ENCODE results near the gene RPL23.
A peak's percentile ranks its signal among the peaks of the same experiment; 100 is the strongest.

RPL23 gene

DNA sequence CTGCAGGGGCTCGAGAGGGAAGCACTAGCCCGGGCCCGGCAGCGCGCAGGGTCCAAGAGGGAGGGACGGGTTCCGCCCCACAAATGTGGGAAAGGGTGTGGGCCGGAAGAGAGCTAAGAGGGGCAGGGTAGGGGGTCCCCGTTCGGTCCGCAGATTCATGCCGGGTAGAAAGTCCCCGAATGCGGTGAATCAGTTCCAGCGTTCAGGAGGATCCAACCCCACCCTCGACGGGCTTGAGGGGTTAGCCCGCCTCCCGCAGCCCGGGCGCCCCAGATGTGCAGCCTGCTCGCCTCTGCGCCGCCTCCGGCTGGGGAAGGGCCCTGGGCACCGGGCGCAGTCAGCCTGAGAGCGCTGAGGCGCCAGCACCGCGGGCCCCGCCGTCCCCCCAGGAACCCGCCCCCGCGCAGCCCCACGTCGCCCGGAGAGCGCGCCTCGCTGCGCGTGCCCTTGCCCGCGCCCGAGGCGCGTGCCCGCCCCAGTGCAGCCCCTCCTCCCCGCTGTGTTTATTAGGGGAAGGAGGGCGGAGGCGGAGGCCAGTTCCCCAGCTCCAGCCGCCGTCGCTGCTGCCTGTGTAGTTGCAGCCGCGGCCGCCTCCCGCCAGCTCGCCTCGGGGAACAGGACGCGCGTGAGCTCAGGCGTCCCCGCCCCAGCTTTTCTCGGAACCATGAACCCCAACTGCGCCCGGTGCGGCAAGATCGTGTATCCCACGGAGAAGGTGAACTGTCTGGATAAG lies 16.2 kb upstream of the RPL23 start, which contains the start of gene LASP1:
TSS of gene LASP1 (plus strand) at position 533 of the 733 bp plus-strand sequence. CDS start at position 665, 132 bp downstream.
- H3K4me3 ChIP-seq (ENCODE audit: low read depth, low read length), result peak within 1 kb of the TSS; percentile 100
- TF ChIP-seq, protein P1, sequence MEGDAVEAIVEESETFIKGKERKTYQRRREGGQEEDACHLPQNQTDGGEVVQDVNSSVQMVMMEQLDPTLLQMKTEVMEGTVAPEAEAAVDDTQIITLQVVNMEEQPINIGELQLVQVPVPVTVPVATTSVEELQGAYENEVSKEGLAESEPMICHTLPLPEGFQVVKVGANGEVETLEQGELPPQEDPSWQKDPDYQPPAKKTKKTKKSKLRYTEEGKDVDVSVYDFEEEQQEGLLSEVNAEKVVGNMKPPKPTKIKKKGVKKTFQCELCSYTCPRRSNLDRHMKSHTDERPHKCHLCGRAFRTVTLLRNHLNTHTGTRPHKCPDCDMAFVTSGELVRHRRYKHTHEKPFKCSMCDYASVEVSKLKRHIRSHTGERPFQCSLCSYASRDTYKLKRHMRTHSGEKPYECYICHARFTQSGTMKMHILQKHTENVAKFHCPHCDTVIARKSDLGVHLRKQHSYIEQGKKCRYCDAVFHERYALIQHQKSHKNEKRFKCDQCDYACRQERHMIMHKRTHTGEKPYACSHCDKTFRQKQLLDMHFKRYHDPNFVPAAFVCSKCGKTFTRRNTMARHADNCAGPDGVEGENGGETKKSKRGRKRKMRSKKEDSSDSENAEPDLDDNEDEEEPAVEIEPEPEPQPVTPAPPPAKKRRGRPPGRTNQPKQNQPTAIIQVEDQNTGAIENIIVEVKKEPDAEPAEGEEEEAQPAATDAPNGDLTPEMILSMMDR (IDR thresholded peaks at IDR 0.05; ENCODE audit: low read depth, low read length), result no peak

DNA sequence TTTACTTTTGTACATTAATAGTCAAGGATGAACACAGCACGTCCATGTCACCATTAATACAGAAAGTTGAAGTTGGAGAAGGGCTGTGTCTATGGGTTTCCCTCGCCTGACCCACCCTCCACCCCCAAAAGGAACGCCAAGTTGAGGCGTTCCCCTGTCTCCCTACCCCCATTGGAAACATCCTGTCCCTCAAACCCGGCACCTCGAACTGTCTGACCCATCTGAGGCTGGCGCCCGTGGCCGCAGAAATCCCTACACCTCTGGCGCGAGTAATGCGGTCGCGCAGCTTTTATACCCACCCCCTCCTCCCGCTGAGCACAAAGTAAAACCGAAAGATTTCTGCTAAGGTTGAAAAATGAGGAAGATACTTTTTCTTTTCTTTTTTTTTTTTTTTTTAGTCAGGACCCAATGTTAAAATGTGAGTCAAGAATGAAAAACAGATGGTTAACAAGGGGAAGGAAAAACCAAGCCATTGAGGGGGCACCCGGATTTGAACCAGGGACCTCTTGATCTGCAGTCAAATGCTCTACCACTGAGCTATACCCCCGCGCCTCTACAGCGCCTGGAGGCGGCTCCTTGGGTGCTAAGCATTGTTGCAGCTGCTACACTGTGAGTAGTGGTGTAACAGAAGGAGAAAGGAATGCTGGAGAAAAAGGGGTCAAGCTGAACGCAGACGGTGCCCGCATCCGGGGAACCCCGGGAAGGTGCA lies 15.4 kb upstream of the RPL23 start:
- TF ChIP-seq, protein P1 (IDR thresholded peaks at IDR 0.05; ENCODE audit: low read depth, low read length), result no peak
- peak overlapping the region; percentile 100 for H3K4me3 ChIP-seq (ENCODE audit: low read depth, low read length)

- TF ChIP-seq, protein P1 (IDR thresholded peaks at IDR 0.05; ENCODE audit: low read depth, low read length), result no peak
Observed at GRCh38 chr17:38867968-38868816, 14.7 kb upstream of the RPL23 start.

DNA sequence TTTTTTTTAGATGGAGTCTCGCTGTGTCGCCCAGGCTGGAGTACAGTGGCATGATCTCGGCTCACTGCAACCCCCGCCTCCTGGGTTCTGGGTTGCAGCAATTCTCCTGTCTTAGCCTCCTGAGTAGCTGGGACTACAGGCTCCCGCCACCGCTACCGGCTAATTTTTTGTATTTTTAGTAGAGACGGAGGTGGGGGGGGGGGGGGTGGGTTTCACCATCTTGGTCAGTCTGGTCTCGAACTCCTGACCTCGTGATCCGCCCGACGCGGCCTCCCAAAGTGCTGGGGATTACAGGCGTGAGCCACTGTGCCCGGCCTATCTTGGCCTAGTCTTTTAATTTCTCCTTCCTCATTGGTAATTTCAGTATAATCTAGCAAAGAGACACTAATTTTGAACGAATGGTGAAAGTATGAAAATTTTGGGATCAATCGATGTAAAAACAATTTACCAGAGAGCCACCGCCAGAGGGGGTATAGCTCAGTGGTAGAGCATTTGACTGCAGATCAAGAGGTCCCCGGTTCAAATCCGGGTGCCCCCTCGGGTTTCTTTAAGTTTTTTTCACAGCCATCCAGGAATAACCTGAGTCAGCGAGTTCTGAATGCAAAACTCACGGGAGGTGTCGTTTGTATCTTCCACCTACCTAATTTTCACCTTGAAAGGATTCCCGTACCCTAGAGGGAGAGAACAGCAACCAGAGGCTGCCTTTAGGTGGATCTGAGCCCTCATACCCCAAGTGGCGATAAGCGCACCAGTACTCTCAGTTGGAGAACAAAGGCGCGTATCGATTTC lies 13.9 kb upstream of the RPL23 start:
- TF ChIP-seq, protein P1 (IDR thresholded peaks at IDR 0.05; ENCODE audit: low read depth, low read length), result no peak; the same call in 1 of the 2 replicates
- H3K4me3 ChIP-seq (ENCODE audit: low read depth, low read length), result peak overlapping the region; percentile 100

More at GRCh38 chr17:38867968-38868816, 14.7 kb upstream of the RPL23 start:
- H3K4me3 ChIP-seq (ENCODE audit: low read depth, low read length), result peak overlapping the region; percentile 100

DNA sequence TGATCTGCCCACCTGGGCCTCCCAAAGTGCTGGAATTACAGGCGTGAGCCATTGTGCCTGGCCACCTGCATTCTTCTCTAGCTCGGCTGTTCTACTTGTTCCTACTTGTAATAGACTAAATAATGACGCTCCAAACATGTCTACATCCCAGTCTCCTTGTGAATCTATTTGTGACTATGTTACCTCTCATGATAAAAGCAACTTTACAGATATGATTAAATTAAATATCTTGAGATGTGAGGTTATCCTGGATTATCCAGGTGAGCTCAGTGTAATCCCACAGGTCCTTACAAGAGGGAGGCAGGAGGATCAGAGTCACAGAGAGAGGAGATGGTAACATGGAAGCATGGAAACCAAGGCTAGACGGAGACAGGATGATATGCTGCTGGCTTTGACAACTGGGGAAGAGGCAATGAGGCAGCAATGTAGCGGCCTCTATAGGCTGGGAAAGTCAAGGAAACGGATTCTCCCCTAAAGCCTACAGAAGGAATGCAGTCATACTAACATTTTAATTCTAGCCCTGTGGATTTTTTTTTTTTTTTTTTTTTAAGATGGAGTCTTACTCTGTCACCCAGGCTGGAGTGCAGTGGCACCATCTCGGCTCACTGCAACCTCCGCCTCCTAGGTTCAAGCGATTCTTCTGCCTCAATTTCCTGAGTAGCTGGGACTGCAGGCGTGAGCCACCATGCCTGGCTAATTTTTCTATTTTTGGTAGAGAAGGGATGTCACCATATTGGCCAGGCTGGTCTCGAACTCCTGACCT lies 11.3 kb upstream of the RPL23 start:
- TF ChIP-seq, protein P1 (IDR thresholded peaks at IDR 0.05; ENCODE audit: low read depth, low read length), result peak; percentile 42; the same call in 1 of the 2 replicates
- no peak overlapping the region for H3K4me3 ChIP-seq (ENCODE audit: low read depth, low read length)

DNA sequence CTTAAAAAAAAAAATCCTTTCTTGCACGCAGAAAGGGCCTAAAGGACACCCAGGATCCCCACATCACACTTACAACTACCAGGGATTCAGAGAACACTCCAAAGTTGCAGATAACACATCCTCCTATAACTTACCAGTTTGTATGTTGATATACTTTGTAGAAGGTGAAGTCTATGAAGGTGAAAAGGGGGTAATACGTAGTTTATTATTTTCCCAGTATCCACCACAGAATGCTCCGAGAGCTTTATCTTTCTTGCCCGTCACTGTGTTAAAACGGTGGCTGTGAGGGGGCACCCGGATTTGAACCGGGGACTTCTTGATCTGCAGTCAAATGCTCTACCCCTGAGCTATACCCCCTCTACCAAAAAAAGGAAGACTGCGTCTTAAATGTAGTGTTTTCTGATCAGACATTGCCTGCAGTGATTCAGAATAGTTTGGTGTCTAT lies 7.9 kb upstream of the RPL23 start:
- no peak overlapping the region for H3K4me3 ChIP-seq (ENCODE audit: low read depth, low read length)

More for the DNA sequence above, 7.9 kb upstream of the RPL23 start:
- TF ChIP-seq, protein P1 (IDR thresholded peaks at IDR 0.05; ENCODE audit: low read depth, low read length), result no peak
